AG04449 (cell line): ENCODE measurements around the gene MATR3.

Experiments used
- CTCF ChIA-PET: fragments of 350-600 bp; formaldehyde crosslinking; extraction: SDS; loops from one replicate; lab custom pipeline; 2021; ENCODE audit warnings: antibody characterized with exemption; lab: Yijun Ruan, JAX
- POLR2A ChIA-PET: fragments of 400-600, 350-600 bp; formaldehyde crosslinking; extraction: SDS; loops from one replicate; lab custom pipeline; 2020; ENCODE audit warnings: antibody characterized with exemption, inconsistent platforms; lab: Yijun Ruan, JAX
- DNase-seq: peaks from one replicate; pipeline ENCODE4 v3.0.0-alpha.2; 2010; ENCODE audit warnings: low read depth, low spot score
- H3K4me3 ChIP-seq: 2 replicates; pipeline ENCODE4 v1.5.1; 2011; ENCODE audit warnings: low read depth, mild to moderate bottlenecking, control low read depth, low read length
- CTCF ChIP-seq: IDR thresholded peaks from one replicate; pipeline ENCODE4 v1.5.1; 2011; ENCODE audit warnings: mild to moderate bottlenecking, moderate library complexity, low read length, control low read depth, inconsistent platforms; ENCODE audit not compliant: insufficient read depth; ENCODE audit errors: missing control alignments

The MATR3 gene

DNA sequence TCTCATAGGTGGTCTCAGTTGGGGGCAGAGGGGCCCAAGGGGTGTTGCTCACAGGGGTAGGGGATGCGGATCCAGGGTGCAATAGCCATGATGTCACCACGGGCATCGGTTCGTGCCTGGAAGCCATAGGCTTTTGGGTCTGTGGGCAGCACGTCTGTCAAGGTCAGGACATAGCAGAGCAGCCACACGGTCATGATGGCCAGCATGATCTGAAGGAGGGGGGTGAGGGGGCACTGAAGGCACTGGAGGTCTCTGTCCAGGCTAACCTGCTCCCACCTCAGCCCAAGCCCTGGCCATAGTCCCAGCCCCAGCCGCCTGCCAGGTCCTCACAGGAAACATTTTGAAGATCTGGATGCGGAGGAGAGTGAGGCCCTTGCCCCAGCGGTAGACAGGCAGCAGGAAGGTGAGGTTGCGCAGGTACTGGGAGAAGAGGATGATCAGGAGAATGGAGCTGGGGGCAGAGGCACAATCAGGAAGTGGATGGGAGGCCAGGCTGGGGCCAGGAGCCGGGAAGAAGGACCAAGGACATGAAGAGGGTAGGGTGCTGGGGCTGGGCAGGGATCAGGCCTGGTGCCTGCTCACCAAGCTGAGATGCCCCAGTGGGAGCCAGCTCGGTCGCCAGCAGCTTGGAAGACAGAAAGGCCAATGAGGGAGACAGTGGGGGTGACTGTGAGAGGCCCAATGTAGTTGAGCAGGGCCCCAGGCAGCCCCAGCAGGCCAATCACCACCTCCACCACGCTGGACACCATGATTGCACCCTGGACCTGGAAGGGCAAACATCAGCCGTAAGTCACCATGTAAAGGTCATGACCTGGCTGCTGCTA is 86.3 kb downstream of the MATR3 start:
- CTCF ChIA-PET = no interaction called here
- no peak for DNase-seq
- TF ChIP-seq CTCF = no peak
- POLR2A ChIA-PET = no interaction called here
- no peak overlapping the region for H3K4me3 ChIP-seq
